T-helper 1 cell treated with Interleukin-12 subunit alpha and Interleukin-12 subunit beta and Interleukin-4 antibody, amounts not matched to agents 30 μg/mL and 1 μg/mL, for 36 hours (primary cell): ENCODE measurements around the gene NPAS2.

ENCODE experiments used
- H3K27ac Mint-ChIP-seq: one replicate; pipeline ENCODE4 v1.8.0; 2021; ENCODE audit warnings: mild to moderate bottlenecking, mixed read lengths
- H3K27me3 Mint-ChIP-seq: one replicate; pipeline ENCODE4 v1.8.0; 2021; ENCODE audit warnings: low read depth, mixed read lengths
- H3K36me3 Mint-ChIP-seq: one replicate; pipeline ENCODE4 v1.8.0; 2021; ENCODE audit warnings: low read depth, mixed read lengths
- H3K4me1 Mint-ChIP-seq: one replicate; pipeline ENCODE4 v1.8.0; 2021; ENCODE audit warnings: low read depth, mixed read lengths
- H3K4me3 Mint-ChIP-seq: one replicate; pipeline ENCODE4 v1.8.0; 2021; ENCODE audit warnings: mild to moderate bottlenecking, moderate library complexity, mixed read lengths
- H3K9me3 Mint-ChIP-seq: one replicate; pipeline ENCODE4 v1.8.0; 2021; ENCODE audit warnings: mixed read lengths

NPAS2 gene

DNA sequence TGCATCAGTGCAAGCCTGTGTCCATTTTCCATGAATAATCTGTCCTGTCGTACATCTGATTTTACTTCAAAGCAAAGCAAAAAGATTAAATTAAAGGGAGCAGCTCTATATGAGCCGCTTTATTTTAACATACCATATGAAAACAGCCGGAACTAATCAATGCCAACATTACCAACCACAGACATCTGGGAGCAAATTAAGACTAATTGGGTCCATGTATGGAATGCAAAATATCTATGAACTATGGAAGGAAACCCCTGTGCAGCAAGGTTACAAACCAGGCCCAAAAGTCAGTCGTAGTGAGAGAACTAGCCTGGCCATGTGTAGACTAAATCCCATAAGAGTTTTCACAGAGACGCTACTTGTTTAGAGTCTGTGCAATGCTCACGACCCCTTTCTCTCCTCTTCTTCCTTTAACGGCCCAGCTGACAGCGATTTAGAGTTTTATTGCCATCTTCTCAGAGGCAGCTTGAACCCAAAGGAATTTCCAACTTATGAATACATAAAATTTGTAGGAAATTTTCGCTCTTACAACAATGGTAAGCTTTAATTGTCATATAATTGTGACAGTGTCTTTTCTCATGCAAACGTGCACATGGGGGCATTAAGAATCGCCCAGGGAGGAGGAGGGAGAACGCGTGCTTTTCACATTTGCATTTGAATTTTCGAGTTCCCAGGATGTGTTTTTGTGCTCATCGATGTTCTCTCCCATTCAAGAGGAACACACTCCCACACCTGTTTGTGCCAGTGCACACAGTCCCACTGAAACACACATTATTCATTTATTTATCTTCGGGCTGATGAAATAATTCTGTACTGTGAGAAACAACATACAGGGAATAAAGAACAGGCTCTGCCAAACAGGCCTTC, 129.2 kb downstream of the NPAS2 start:
- no peak overlapping the region for H3K27ac Mint-ChIP-seq
- no peaks in the 10 kb centered on the region for H3K27me3 Mint-ChIP-seq
- peaks cover 5% of the 10 kb centered on the region for H3K4me1 Mint-ChIP-seq
- no peaks in the 10 kb centered on the region for H3K9me3 Mint-ChIP-seq
- H3K36me3 Mint-ChIP-seq = no peaks in the 10 kb centered on the region
- no peak overlapping the region for H3K4me3 Mint-ChIP-seq

DNA sequence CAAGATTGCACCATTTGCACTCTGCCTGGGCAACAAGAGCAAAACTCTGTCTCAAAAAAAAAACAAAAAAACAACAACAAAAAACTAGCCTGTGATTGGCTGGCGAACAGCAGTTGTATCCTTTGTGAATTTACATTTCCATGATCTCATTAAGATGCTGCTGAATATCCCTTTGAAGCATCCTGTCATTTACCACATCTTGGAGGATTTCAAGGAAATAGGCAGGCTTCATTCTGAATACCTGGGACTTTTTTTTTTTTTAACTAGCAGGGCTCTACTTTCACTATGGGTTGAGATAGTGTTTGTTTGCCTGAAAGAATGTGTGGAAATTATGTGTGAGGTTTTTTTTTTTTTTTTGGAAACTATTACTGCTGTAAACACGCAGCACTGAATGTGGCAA, 132.6 kb downstream of the NPAS2 start:
- H3K4me1 Mint-ChIP-seq = peaks cover 5% of the 10 kb centered on the region
- H3K9me3 Mint-ChIP-seq = no peaks in the 10 kb centered on the region
- no peak overlapping the region for H3K4me3 Mint-ChIP-seq
- H3K27ac Mint-ChIP-seq = no peak overlapping the region
- no peaks in the 10 kb centered on the region for H3K27me3 Mint-ChIP-seq
- no peaks in the 10 kb centered on the region for H3K36me3 Mint-ChIP-seq

DNA sequence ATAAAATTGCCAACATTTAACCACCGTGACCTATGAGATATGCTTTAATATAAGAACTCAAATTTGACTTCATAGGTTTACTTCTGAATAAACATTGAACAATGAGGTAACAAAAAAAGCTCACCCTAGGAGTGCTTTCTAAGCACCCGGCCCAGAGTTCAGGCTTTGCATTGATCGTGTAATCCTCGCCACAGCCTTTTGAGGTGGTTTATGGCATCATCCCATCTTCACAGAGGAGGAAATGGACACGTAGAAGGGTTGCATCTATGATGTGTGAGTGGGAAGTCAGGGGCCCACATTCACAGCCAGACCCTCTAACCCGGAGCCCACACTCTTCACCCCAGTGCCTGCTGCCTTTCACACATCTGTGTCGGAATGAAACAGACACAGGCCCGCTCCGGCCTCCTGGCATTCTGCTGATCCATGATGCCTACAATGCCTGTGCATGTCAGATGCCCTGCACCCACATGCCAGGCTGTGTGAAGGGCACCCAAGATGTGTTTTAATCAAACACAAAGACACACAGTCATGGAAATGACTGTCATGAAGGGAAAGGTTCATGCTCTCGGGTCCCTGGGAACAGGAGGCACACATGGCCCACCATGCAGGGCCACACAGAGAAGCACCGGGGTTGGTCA, 133.6 kb downstream of the NPAS2 start:
- H3K36me3 Mint-ChIP-seq = no peaks in the 10 kb centered on the region
- no peak overlapping the region for H3K27ac Mint-ChIP-seq
- peaks cover 5% of the 10 kb centered on the region for H3K4me1 Mint-ChIP-seq
- no peaks in the 10 kb centered on the region for H3K9me3 Mint-ChIP-seq
- H3K27me3 Mint-ChIP-seq = no peaks in the 10 kb centered on the region
- no peak overlapping the region for H3K4me3 Mint-ChIP-seq

DNA sequence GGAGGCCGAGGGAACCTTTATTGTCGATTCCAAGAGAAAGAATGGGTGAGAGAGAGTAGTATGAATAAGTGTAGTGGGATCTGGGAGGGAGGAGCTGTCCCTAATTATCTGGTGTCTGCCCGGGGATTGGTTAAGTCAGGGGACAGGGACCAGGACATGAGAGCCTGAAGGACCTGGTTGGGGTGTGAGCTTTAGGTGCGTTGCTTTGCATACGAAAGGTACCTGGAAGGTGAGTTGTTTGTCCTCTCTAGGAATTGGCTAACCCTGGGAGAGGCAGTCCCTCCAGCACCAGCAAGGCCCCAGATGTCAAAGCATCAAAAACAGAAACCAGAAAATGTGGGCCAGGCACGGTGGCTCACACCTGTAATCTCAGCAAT, 134.1 kb downstream of the NPAS2 start:
- Mint-ChIP-seq H3K4me1 (peaks cover 5% of the 10 kb centered on the region), H3K9me3 (no peaks in the 10 kb centered on the region), H3K4me3 (no peak overlapping the region), H3K27ac (no peak overlapping the region), H3K36me3 (no peaks in the 10 kb centered on the region), H3K27me3 (no peaks in the 10 kb centered on the region)

DNA sequence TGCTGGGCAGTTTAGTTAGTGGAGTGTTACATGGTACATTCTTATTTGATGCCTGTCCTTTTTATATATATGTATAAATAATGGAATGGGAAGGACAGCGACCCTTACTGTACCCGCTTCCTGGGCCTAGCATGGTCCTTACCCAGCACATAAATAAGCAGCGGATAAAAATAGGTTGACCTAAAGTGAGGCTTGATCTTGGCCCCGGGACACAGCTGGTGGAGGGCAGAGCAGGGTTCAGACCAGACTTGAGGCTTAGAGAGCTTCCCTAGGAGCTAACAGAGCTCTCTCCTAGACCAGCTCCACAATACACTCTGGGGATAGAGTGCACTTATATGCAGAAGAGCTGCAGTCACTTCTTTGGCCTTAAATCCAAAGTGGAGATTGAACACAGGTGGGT, 135.3 kb downstream of the NPAS2 start:
- H3K4me3 Mint-ChIP-seq = no peak overlapping the region
- H3K4me1 Mint-ChIP-seq = peaks cover 5% of the 10 kb centered on the region
- no peaks in the 10 kb centered on the region for H3K36me3 Mint-ChIP-seq
- no peak overlapping the region for H3K27ac Mint-ChIP-seq
- no peaks in the 10 kb centered on the region for H3K27me3 Mint-ChIP-seq
- H3K9me3 Mint-ChIP-seq = no peaks in the 10 kb centered on the region

DNA sequence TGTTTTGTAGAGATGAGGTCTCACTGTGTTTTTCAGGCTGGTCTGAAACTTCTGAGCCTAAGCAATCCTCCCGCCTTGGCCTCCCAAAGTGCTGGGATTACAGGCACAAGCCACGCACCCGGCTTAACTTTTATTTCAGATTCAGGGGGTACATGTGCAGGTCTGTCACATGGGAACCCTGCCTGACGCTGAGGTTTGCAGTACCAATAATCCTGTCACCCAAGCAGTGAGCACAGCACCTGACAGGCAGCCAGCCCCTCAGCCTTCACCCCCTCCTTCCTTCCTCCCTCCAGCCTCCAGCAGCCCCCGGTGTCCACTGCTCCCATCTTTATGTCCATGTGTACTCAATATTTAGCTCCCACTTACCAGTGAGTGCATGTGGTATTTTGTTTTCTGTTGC, 136.1 kb downstream of the NPAS2 start:
- H3K4me1 Mint-ChIP-seq = peaks cover 5% of the 10 kb centered on the region
- no peaks in the 10 kb centered on the region for H3K36me3 Mint-ChIP-seq
- H3K27me3 Mint-ChIP-seq = no peaks in the 10 kb centered on the region
- no peak overlapping the region for H3K4me3 Mint-ChIP-seq
- no peak overlapping the region for H3K27ac Mint-ChIP-seq
- no peaks in the 10 kb centered on the region for H3K9me3 Mint-ChIP-seq

DNA sequence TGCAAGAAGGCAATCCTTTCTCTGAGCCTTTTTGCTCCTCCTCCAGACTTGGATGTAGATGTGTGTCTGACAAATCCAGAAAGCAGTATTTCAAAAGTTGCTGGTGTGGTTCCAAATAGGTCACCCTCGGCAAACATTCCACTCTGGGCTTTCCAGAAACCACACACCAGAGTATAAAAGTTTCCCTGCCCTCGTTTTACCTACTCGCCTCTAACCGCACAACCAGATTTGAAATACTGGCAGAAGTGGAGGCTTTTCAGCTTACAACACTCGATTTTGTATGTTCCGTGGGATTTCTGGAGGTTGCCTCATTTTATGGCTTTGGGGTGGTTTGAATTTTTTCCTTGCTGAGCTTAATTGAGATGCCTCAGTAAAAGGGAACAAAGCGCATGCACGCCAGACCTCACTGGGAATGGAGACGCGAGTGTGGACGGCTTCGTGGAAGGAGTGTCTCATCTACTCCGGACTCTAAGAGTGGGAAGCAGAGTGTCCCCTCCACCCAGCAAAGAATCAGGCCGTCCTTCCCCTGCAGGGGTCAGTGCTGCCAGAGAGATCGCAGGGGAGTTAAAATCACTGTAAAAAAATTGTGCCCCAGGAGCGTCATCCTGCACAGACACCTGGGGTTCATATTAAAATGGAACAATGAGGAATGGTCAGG, 138.2 kb downstream of the NPAS2 start:
- Mint-ChIP-seq H3K9me3 (no peaks in the 10 kb centered on the region), H3K4me3 (no peak overlapping the region), H3K4me1 (no peaks in the 10 kb centered on the region), H3K27ac (no peak overlapping the region), H3K36me3 (no peaks in the 10 kb centered on the region), H3K27me3 (no peaks in the 10 kb centered on the region)

DNA sequence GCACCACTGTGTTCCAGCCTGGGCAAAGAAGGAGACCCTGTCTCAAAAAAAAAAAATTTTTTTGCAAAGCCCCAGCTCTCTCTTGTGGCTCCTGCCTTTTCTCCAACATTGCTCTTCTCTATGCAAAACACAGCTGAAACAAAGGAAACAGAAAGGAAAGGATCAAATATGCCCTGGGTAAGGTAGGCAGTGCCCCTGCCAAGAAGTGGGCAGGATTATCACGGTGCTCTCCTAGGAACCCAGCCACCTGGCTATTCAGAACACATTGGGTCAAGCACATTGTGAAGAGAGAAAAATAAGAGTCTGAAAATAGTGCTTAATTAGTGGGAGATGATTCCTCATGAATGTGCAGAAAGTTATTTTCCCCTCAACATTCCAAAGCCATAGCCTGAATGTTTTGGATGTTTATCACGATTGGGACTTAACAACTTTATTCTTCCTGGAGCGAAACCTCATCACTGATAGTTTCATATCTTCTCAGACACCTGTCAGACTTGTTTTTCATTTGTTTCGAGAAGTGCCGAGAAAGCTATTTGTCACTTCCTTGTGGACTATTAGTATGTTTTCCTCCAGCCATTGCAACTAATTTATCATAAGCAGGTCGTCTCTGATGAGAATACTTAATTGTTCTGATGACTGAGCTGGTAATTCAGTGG, 139.4 kb downstream of the NPAS2 start:
- H3K27ac Mint-ChIP-seq = no peak overlapping the region

DNA sequence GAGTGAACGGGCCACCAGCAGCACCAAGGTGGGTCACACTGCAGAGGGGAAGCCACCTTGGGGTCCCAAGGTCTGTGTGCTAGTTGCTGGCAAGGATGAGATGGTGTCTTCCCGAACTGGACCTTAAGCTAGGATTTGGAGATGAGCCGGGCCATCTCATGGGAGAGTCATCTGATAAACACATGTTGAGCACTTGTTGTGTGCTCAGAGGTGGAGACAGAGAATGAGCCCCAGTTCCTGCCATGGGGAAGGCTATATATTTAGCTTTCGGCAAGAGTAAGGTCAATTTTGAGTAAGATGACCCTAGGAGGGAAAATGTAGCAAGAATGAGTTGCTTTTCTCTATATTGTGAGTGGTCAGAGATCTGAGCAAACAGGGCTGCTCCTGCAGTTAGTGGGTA, 140.7 kb downstream of the NPAS2 start:
- H3K27me3 Mint-ChIP-seq = no peaks in the 10 kb centered on the region
- no peak overlapping the region for H3K27ac Mint-ChIP-seq
- H3K4me1 Mint-ChIP-seq = peaks cover 5% of the 10 kb centered on the region
- H3K36me3 Mint-ChIP-seq = no peaks in the 10 kb centered on the region
- no peaks in the 10 kb centered on the region for H3K9me3 Mint-ChIP-seq
- no peak overlapping the region for H3K4me3 Mint-ChIP-seq

More for the DNA sequence above, 139.4 kb downstream of the NPAS2 start:
- H3K4me1 Mint-ChIP-seq = peaks cover 4% of the 10 kb centered on the region
- H3K4me3 Mint-ChIP-seq = no peak overlapping the region
- H3K36me3 Mint-ChIP-seq = no peaks in the 10 kb centered on the region
- no peaks in the 10 kb centered on the region for H3K9me3 Mint-ChIP-seq
- H3K27me3 Mint-ChIP-seq = no peaks in the 10 kb centered on the region

DNA sequence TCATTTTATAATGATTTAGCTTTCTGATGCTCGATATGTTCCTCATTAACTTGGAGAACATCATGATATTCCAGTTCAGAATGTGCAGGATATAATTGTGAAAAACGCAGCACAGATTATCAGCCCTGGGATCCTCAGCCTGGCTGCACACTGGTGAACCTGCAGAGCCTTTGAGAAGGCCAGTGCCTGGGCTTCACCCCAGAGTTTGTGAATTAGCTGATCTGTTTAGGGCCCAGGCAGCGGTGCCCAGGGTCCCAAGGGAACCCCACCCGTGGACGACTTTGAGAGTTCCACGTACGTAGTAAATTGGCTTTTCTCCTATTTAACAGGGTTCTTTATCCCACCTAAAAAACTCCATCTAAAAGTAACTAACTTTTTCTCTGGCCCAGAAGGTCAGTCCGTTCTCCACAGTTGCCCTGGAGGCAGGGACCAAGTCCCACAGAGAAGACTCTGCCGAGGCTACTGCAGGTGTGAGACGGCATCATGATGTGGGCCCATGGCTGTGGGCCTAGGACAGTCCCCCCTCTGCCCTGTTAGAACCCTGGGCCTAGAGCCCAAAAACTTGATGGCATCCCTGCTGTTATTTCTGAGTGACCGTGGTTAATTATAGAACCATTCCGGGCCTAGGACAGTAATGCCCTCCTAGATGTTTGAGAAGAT, 142.6 kb downstream of the NPAS2 start:
- H3K4me3 Mint-ChIP-seq = no peak overlapping the region
- H3K36me3 Mint-ChIP-seq = no peaks in the 10 kb centered on the region
- H3K9me3 Mint-ChIP-seq = no peaks in the 10 kb centered on the region
- H3K27ac Mint-ChIP-seq = no peak overlapping the region
- H3K4me1 Mint-ChIP-seq = peaks cover 5% of the 10 kb centered on the region
- H3K27me3 Mint-ChIP-seq = no peaks in the 10 kb centered on the region

DNA sequence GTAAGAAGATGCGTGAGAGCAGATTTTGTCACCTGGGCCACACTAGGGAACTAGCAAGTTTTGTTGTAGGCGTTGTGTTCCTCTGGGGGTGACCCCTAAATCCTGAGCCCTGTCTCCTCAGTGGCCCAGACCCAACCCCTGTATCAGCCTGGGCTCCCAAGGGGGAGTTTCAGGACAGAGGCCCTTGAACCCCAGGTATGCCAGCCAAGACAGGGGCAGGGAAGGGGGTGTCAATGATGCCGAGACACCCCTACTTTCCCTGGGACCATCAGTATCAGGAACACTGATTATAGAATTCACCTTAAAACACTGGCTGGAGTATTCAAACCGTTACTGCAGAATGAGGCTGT, 143.1 kb downstream of the NPAS2 start:
- Mint-ChIP-seq H3K27me3 (no peaks in the 10 kb centered on the region), H3K4me3 (no peak overlapping the region), H3K36me3 (no peaks in the 10 kb centered on the region), H3K9me3 (no peaks in the 10 kb centered on the region), H3K4me1 (peaks cover 5% of the 10 kb centered on the region), H3K27ac (no peak overlapping the region)

DNA sequence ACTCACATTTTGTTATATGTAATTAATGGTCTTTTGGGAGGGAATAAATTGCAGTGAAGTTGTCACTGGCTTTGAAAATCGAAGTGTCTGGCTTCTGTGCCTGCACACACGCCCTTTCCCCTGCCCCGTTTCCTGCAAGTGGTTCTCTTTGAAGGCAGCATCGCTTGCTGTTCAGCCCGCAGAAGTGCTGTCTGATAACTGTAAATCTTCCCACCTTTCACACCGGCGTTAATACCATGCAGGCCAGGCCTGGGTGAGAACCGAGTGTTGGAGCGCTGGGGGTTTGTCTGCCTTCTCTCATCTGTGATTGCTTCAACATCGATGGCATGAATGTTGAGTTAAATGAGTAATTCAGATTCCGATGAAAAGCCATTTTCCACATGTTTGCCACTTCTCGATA, 144.3 kb downstream of the NPAS2 start:
- Mint-ChIP-seq H3K9me3 (no peaks in the 10 kb centered on the region), H3K27ac (no peak overlapping the region), H3K4me1 (peaks cover 5% of the 10 kb centered on the region), H3K4me3 (no peak overlapping the region), H3K36me3 (no peaks in the 10 kb centered on the region), H3K27me3 (no peaks in the 10 kb centered on the region)

DNA sequence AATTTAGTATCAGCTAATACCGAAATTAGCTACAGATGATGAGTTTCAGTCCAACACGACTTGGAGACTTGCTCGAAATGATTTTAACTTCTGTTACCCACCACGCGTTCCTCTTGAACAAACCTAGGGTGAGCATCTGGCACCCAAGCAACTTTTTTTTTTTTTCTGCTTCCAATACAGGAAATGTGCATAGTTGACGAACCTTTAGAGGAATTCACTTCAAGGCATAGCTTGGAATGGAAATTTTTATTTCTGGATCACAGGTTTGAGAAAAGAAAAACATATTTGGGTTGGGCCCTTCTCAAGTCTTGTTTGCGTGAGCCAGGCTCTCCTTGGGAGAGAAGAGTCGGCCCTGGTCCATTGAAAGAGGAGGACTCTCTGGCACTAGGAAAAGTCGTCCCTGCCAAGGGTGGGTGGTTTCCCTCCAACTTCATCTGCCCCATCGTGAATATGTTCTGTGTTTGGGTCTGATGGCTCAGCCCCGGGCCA, 144.8 kb downstream of the NPAS2 start:
- no peak overlapping the region for H3K27ac Mint-ChIP-seq
- H3K9me3 Mint-ChIP-seq = no peaks in the 10 kb centered on the region
- no peaks in the 10 kb centered on the region for H3K36me3 Mint-ChIP-seq
- H3K4me1 Mint-ChIP-seq = peaks cover 5% of the 10 kb centered on the region
- no peaks in the 10 kb centered on the region for H3K27me3 Mint-ChIP-seq
- H3K4me3 Mint-ChIP-seq = no peak overlapping the region

DNA sequence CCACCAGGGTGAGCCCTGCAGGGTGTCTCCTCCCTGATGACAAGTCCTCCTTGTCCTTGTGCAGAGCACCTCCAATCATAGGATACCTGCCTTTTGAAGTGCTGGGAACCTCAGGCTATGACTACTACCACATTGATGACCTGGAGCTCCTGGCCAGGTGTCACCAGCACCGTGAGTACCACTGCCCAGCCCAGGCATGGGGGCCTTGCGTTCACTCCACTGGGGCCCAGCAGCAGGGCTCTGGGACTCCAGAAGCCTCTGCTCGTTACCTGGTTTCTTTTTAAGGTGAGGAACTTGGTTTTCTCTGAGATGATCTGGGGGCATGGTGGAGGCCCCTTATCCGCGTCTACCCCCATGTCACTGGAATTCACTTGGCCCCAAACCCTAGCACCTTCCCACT, 145.7 kb downstream of the NPAS2 start:
- Mint-ChIP-seq H3K4me3 (no peak overlapping the region), H3K9me3 (no peaks in the 10 kb centered on the region), H3K27me3 (no peaks in the 10 kb centered on the region), H3K4me1 (peaks cover 5% of the 10 kb centered on the region), H3K27ac (no peak overlapping the region), H3K36me3 (no peaks in the 10 kb centered on the region)
